RWPE1 (cell line): Measurements from ENCODE around the gene GGA2.

ENCODE experiments used
- CTCF ChIA-PET: fragments of 350-600 bp; sonication (Branson Sonifier 250); formaldehyde crosslinking; extraction: SDS; loops from one replicate; lab custom pipeline; 2021; lab: Yijun Ruan, JAX
- POLR2A ChIA-PET: fragments of 400-600 bp; formaldehyde crosslinking; extraction: SDS; loops from one replicate; lab custom pipeline; 2020; ENCODE audit warnings: antibody characterized with exemption; ENCODE audit not compliant: low non-redundant PET; lab: Yijun Ruan, JAX
- DNase-seq: peaks from one replicate; pipeline ENCODE4 v3.0.0; 2012; ENCODE audit warnings: low spot score
- H3K27ac ChIP-seq: fragments of 450-650 bp; 2 replicates; pipeline ENCODE4 v1.5.1; 2017
- CTCF ChIP-seq: fragments of 450-650 bp; conservative IDR thresholded peaks from 2 replicates; pipeline ENCODE4 v1.5.1; 2017; ENCODE audit warnings: low read depth, mild to moderate bottlenecking

Gene GGA2

DNA sequence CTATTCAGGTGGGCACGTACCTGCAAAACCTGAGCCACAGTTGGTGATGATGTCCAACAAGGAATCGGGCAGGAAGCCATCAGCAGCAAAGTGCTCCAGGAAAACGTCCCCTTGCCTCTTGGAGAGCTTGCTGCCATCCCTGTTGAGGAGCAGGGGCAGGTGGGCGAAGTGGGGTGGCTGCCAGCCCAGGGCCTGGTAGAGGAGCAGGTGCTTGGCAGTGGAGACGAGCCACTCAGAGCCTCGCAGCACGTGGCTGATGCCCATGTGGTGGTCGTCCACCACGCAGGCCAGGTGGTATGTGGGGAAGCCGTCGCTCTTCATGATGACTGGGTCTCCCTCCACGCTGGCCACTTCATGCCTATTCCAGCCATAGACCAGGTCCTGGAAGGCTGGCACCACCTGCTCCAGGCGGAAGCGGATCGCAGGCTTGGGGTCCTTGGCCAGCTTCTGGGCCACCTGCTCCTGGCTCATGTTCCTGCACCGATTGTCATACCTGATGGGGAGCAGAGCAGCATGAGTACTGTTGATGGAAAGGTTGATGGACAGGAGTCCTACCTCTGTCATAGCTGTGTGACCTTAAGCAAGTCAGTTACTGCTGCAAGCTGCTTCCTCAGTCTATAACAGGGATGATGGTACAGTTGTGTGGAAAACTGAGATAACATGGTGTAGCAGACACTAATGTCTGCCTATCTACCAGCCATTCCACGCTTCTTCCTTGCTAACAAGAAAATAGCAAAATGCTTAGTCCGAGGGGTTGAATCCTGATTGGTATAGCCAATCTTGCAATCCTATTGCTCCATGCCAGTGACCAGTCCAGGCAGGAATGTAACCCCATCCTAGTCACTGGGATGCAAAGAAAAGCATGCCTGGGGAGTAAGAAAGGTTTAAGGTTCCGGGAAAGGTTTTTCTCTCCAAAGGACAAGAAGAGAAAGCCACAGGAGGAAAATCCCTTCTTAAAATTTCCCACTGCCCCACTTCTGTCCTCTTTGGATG, 24.9 kb upstream of the GGA2 start:
- ChIA-PET CTCF (interaction anchor here (0.6 kb wide), 1 partner anchor 532 kb away, joined by 3 read pairs; no protein-coding TSS in a partner anchor), POLR2A (no interaction called here)
- no peak for TF ChIP-seq CTCF
- peak overlapping the region; percentile 58 for H3K27ac ChIP-seq
- DNase-seq, result no peak

DNA sequence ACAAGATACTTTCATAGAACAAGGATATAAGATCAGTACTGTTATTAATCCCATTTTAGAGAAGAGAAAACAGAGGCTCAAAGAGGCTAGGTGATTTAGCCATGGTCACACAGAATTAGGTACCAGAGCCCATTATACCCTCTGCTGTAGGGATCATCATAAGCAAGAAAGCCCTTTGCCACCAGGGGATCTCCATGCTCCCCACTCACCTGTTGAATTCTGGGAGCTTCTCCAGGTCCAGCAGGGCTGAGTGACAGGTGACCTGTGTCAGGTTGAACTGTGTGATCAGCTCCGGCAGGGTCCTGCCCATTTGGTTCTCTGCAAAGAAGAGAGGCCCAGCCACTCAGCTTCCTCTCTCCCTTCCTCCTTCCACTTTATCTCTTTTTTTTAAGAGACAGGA, 22.2 kb upstream of the GGA2 start:
- POLR2A ChIA-PET, result no interaction called here
- H3K27ac ChIP-seq, result no peak overlapping the region
- DNase-seq, result no peak
- TF ChIP-seq CTCF, result no peak
- CTCF ChIA-PET, result interaction anchor here (0.6 kb wide), 1 partner anchor 46 kb away, joined by 3 read pairs; no protein-coding TSS in a partner anchor

DNA sequence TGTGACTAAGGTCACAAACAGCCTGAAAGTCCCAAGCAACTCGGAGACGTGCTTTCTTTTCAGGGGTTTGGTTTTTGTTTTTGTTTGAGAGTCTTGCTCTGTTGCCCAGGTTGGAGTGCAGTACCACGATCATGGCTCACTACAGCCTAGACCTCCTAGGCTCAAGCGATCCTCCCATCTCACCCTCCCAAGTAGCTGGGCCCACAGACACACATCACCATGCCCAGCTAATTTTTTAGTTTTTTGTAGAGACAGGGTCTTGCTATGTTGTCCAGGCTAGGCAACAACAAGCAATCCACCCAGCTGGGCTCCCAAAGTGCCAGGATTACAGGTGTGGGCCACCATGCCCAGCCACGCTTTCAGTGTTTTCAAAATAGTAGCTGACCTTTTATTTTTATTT, 19.8 kb upstream of the GGA2 start:
- DNase-seq, result no peak
- H3K27ac ChIP-seq, result no peak overlapping the region
- CTCF ChIA-PET, result interaction anchor here (0.6 kb wide), 1 partner anchor 165 kb away, joined by 13 read pairs; no protein-coding TSS in a partner anchor
- no peak for TF ChIP-seq CTCF
- POLR2A ChIA-PET, result no interaction called here

GRCh38 chr16:23528644-23529310, 18.5 kb upstream of the GGA2 start:
- DNase-seq, result no peak
- TF ChIP-seq CTCF, result no peak
- H3K27ac ChIP-seq, result no peak overlapping the region; the same call in 1 of the 2 replicates
- ChIA-PET POLR2A (no interaction called here), CTCF (interaction anchor here (0.5 to 0.7 kb wide), 2 partner anchors 170 to 352 kb away, joined by 3 to 4 read pairs; no protein-coding TSS in a partner anchor)

DNA sequence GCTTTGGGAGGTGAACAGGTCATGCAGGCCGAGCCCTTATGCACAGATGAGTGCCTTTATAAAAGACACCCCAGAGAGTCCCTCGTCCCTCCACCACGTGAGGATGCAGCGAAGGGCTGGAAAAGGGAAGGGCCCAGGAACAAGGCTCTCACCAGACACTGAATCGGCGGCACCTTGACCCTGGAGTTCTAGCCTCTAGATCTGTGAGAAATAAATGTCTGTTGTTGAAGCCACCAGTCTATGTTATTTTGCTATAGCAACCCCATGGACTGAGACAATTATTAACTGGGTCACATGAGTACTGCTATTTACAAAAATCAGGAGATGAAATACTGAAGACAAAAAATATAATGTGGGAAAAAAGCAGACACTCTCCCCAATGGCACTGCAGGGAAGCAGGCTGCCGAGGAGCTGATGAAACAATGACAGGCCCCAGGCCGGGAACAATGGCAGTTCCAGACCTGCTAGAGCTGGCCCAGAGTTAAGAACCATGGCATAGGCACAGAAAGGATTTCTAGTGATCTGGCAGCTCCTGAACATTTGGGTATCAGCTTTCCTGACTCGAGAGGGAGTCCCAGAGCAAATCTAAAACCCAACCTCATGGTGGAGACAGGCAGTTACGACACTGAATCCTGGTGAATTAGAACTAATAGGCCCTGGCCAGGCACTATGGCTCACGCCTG, 17.8 kb upstream of the GGA2 start:
- DNase-seq, result no peak
- no peak for TF ChIP-seq CTCF
- H3K27ac ChIP-seq, result peak overlapping the region; percentile 3; the same call in 1 of the 2 replicates
- CTCF ChIA-PET, result interaction anchor here (0.5 kb wide), 1 partner anchor 351 kb away, joined by 4 read pairs; no protein-coding TSS in a partner anchor
- POLR2A ChIA-PET, result no interaction called here
